ENCODE measurements around the gene LRRN1. TPM values are rescaled to one million over a fixed set of nuclear protein-coding genes. Genes with fewer than 3 reads are reported as not detected.

LRRN1 gene
- polyA plus RNA-seq, 1 donor (not counting 4 experiments of a cell fraction or from before 2014, with no cell fraction given) = 0.45 TPM

DNA sequence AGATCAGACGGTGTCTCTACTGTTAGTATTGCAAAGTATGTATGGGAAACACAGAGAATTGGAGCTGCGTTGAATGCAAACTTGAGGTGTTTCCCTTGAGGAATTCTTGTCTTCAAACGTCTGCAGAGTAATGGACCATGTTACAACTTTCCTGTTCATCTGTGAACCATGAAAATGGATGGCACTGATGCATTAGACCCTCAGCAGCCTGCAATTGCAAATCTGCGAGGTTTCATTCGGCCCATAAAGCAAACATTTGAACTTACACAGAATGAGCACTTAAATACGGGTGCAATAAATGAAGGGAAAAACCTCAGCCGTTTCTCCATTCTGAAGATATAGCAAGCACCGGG, 49.7 kb downstream of the LRRN1 start:
- dilution Hi-C loops (cut with MboI; ENCODE audit: extremely low pct_ligation_motif_present, low sequenced_read_pairs) = no loop called here
- H3K9me1 ChIP-seq (ENCODE audit: control insufficient read depth, extremely low read depth, insufficient read depth, low read length) = no peaks in the 10 kb centered on the region

DNA sequence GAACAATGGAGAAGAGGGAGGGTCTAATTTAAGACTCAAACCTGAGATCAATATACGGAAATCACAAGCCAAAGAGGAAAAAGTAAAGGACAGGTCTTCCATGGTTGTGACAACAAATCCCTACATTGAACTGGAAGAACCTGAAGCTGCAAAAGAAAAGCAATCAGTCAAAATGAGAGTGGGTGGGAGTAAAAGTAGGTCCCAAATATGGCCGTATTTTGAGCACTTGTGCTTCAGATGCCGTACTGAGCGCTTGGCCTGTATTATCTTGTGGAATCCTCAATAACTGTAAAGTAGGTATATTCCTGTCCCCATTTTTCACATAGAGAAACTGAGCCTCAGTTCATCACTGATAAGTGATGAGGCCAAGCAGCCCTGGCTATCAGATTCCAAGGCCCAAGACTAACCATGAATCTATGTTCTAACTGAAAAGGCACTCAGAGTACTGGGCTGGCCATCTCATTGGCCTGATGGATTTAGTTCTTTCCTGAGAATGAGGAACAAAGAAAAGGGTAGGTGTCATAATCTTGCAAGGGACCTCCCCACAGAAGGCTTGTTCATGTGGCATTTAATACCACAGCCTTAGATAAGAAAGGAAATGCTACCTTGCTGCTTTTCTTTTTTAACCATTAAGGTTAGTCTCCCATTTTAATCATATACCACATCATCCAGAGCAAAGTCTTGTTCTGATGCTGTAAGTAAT, 52.5 kb downstream of the LRRN1 start:
- dilution Hi-C loops (cut with MboI; ENCODE audit: extremely low pct_ligation_motif_present, low sequenced_read_pairs) = no loop called here

More for the DNA sequence above, 49.7 kb downstream of the LRRN1 start:
- DNase-seq (ENCODE audit: low read depth, low spot score) = no peak
- Histone ChIP-seq H3K79me2 (ENCODE audit: control insufficient read depth, insufficient read depth, low read length) (no peaks in the 10 kb centered on the region), H3K4me1 (ENCODE audit: control insufficient read depth, extremely low read depth, insufficient read depth, low read length) (no peaks in the 10 kb centered on the region), H3K9me3 (ENCODE audit: control insufficient read depth, low read depth, low read length) (no peaks in the 10 kb centered on the region), H4K20me1 (ENCODE audit: control insufficient read depth, extremely low read depth, insufficient read depth, low read length) (no peaks in the 10 kb centered on the region), H3K4me3 (ENCODE audit: control insufficient read depth in 2 of 3, extremely low read depth in 1 of 3, insufficient read depth in 2 of 3, low read depth in 1 of 3, low read length in 3 of 3) (no peak overlapping the region), H2AFZ (ENCODE audit: control insufficient read depth, low read length) (no peak overlapping the region), H3K27me3 (ENCODE audit: control insufficient read depth, extremely low read depth, insufficient read depth, low read length) (no peaks in the 10 kb centered on the region), H3K36me3 (ENCODE audit: control insufficient read depth in 2 of 2, extremely low read depth in 1 of 2, insufficient read depth in 2 of 2, low read length in 2 of 2) (no peaks in the 10 kb centered on the region), H3K4me2 (ENCODE audit: control insufficient read depth, extremely low read depth, insufficient read depth, low read depth, low read length) (no peak overlapping the region), H3K9ac (ENCODE audit: control insufficient read depth, extremely low read depth, insufficient read depth, low read length) (no peak overlapping the region), H3K27ac (ENCODE audit: control insufficient read depth, insufficient read depth, low read length) (no peak overlapping the region)
- TF ChIP-seq, protein P1, sequence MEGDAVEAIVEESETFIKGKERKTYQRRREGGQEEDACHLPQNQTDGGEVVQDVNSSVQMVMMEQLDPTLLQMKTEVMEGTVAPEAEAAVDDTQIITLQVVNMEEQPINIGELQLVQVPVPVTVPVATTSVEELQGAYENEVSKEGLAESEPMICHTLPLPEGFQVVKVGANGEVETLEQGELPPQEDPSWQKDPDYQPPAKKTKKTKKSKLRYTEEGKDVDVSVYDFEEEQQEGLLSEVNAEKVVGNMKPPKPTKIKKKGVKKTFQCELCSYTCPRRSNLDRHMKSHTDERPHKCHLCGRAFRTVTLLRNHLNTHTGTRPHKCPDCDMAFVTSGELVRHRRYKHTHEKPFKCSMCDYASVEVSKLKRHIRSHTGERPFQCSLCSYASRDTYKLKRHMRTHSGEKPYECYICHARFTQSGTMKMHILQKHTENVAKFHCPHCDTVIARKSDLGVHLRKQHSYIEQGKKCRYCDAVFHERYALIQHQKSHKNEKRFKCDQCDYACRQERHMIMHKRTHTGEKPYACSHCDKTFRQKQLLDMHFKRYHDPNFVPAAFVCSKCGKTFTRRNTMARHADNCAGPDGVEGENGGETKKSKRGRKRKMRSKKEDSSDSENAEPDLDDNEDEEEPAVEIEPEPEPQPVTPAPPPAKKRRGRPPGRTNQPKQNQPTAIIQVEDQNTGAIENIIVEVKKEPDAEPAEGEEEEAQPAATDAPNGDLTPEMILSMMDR (optimal IDR thresholded peaks at IDR 0.05 in 1 of 3, IDR thresholded peaks at IDR 0.05 in 1 of 3, conservative IDR thresholded peaks at IDR 0.05 in 1 of 3; ENCODE audit: extremely low read depth in 1 of 3, insufficient read depth in 2 of 3, low read length in 3 of 3) = no peak
- TF ChIP-seq EZH2 (IDR thresholded peaks at IDR 0.05; ENCODE audit: low read length) = no peak
- no peak for FAIRE-seq

More for the DNA sequence above, 52.5 kb downstream of the LRRN1 start:
- H3K9me3 ChIP-seq (ENCODE audit: control insufficient read depth, low read depth, low read length) = no peaks in the 10 kb centered on the region
- H3K27ac ChIP-seq (ENCODE audit: control insufficient read depth, insufficient read depth, low read length) = no peak overlapping the region
- no peak overlapping the region for H3K4me2 ChIP-seq (ENCODE audit: control insufficient read depth, extremely low read depth, insufficient read depth, low read depth, low read length)
- no peak for TF ChIP-seq EZH2 (IDR thresholded peaks at IDR 0.05; ENCODE audit: low read length)
- TF ChIP-seq, protein P1 (optimal IDR thresholded peaks at IDR 0.05 in 1 of 3, IDR thresholded peaks at IDR 0.05 in 1 of 3, conservative IDR thresholded peaks at IDR 0.05 in 1 of 3; ENCODE audit: extremely low read depth in 1 of 3, insufficient read depth in 2 of 3, low read length in 3 of 3) = no peak
- H3K27me3 ChIP-seq (ENCODE audit: control insufficient read depth, extremely low read depth, insufficient read depth, low read length) = no peaks in the 10 kb centered on the region
- no peak overlapping the region for H2AFZ ChIP-seq (ENCODE audit: control insufficient read depth, low read length)
- H3K9ac ChIP-seq (ENCODE audit: control insufficient read depth, extremely low read depth, insufficient read depth, low read length) = no peak overlapping the region
- no peak for DNase-seq (ENCODE audit: low read depth, low spot score)
- H3K4me3 ChIP-seq (ENCODE audit: control insufficient read depth in 2 of 3, extremely low read depth in 1 of 3, insufficient read depth in 2 of 3, low read depth in 1 of 3, low read length in 3 of 3) = no peak overlapping the region
- no peaks in the 10 kb centered on the region for H3K36me3 ChIP-seq (ENCODE audit: control insufficient read depth in 2 of 2, extremely low read depth in 1 of 2, insufficient read depth in 2 of 2, low read length in 2 of 2)
- no peak for FAIRE-seq
- H4K20me1 ChIP-seq (ENCODE audit: control insufficient read depth, extremely low read depth, insufficient read depth, low read length) = no peaks in the 10 kb centered on the region
- H3K9me1 ChIP-seq (ENCODE audit: control insufficient read depth, extremely low read depth, insufficient read depth, low read length) = no peaks in the 10 kb centered on the region
- H3K79me2 ChIP-seq (ENCODE audit: control insufficient read depth, insufficient read depth, low read length) = no peaks in the 10 kb centered on the region
- H3K4me1 ChIP-seq (ENCODE audit: control insufficient read depth, extremely low read depth, insufficient read depth, low read length) = no peaks in the 10 kb centered on the region
